Astrocyte of the cerebellum (primary cell): ENCODE results near the gene CCDC28A.

Experiments
- DNase-seq: peaks from one replicate; pipeline ENCODE4 v3.0.0-alpha.2; 2011; ENCODE audit warnings: low read depth
- H3K4me3 ChIP-seq: 2 replicates; pipeline ENCODE4 v1.5.1; 2011; ENCODE audit warnings: mild to moderate bottlenecking, low read depth, low read length, moderate library complexity
- CTCF ChIP-seq: IDR thresholded peaks from 2 replicates; pipeline ENCODE4 v1.5.1; 2012; ENCODE audit warnings: low read length, low read depth, moderate library complexity, mild to moderate bottlenecking; ENCODE audit errors: missing control alignments
- in situ Hi-C: cut with HindIII; loops from 2 replicates; pipeline ENCODE4 v1.10.0; 2017; ENCODE audit warnings: low sequenced_read_pairs

Gene CCDC28A

GRCh38 chr6:138772596-138773176 lies 883 bp upstream of the CCDC28A start:
- in situ Hi-C loops, result loop anchor here (25.0 kb wide), 1 partner anchor 360 kb away; the partner anchor contains the start of gene HEBP2
- H3K4me3 ChIP-seq, result peak overlapping the region; percentile 79
- TF ChIP-seq CTCF, result no peak
- DNase-seq, result no peak

GRCh38 chr6:138774370-138774769 lies 801 bp downstream of the CCDC28A start:
- no peak for TF ChIP-seq CTCF
- H3K4me3 ChIP-seq, result peak overlapping the region; percentile 79
- no peak for DNase-seq
- in situ Hi-C loops, result loop anchor here (25.0 kb wide), 1 partner anchor 362 kb away; the partner anchor contains the start of gene HEBP2

- in situ Hi-C loops, result no loop called here
- no peak for TF ChIP-seq CTCF
- DNase-seq, result no peak
- H3K4me3 ChIP-seq, result no peak overlapping the region
Observed at GRCh38 chr6:138776659-138777058, 3.1 kb downstream of the CCDC28A start.

- in situ Hi-C loops, result no loop called here
- DNase-seq, result no peak
- no peak overlapping the region for H3K4me3 ChIP-seq
- no peak for TF ChIP-seq CTCF
Observed at GRCh38 chr6:138778331-138778730, 4.8 kb downstream of the CCDC28A start.

GRCh38 chr6:138782243-138782642 lies 8.7 kb downstream of the CCDC28A start:
- DNase-seq, result no peak
- no peak overlapping the region for H3K4me3 ChIP-seq
- no peak for TF ChIP-seq CTCF
- in situ Hi-C loops, result no loop called here

GRCh38 chr6:138785079-138785478 lies 11.5 kb downstream of the CCDC28A start:
- H3K4me3 ChIP-seq, result no peak overlapping the region
- in situ Hi-C loops, result no loop called here
- no peak for DNase-seq
- no peak for TF ChIP-seq CTCF
